AG10803 (cell line): ENCODE data around the gene ADNP2.

Experiments used
- DNase-seq: peaks from one replicate; pipeline ENCODE4 v3.0.0; 2010; ENCODE audit warnings: low read depth
- H3K4me3 ChIP-seq: 2 replicates; pipeline ENCODE4 v1.5.1; 2011; ENCODE audit warnings: mild to moderate bottlenecking, low read length, control low read depth
- TF ChIP-seq, protein P1 (sequence below): conservative IDR thresholded peaks from 2 replicates; pipeline ENCODE4 v1.5.1; 2011; ENCODE audit warnings: mild to moderate bottlenecking, low read length, control low read depth, inconsistent platforms

ADNP2 gene

DNA sequence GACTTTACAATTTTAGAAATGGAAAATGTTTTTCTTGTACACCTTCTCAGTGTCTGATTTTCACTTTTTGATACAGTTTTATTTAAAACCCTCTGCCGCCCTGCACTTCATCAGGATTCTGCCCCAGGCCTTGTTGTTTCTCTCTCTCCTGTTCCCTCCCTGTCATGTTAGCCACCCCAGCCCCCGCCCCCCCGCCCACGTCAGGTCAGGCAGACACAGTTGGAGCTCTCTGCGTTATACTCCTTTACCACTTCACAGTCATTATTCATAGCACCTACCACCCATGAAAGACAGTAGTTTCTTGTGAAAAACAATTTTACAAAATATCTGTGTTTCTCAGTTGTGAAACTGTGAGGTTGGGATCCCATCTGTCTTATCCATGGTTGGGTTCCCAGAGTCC lies 21.5 kb downstream of the ADNP2 start:
- TF ChIP-seq, protein P1, sequence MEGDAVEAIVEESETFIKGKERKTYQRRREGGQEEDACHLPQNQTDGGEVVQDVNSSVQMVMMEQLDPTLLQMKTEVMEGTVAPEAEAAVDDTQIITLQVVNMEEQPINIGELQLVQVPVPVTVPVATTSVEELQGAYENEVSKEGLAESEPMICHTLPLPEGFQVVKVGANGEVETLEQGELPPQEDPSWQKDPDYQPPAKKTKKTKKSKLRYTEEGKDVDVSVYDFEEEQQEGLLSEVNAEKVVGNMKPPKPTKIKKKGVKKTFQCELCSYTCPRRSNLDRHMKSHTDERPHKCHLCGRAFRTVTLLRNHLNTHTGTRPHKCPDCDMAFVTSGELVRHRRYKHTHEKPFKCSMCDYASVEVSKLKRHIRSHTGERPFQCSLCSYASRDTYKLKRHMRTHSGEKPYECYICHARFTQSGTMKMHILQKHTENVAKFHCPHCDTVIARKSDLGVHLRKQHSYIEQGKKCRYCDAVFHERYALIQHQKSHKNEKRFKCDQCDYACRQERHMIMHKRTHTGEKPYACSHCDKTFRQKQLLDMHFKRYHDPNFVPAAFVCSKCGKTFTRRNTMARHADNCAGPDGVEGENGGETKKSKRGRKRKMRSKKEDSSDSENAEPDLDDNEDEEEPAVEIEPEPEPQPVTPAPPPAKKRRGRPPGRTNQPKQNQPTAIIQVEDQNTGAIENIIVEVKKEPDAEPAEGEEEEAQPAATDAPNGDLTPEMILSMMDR: no peak
- H3K4me3 ChIP-seq: no peak overlapping the region
- no peak for DNase-seq

DNA sequence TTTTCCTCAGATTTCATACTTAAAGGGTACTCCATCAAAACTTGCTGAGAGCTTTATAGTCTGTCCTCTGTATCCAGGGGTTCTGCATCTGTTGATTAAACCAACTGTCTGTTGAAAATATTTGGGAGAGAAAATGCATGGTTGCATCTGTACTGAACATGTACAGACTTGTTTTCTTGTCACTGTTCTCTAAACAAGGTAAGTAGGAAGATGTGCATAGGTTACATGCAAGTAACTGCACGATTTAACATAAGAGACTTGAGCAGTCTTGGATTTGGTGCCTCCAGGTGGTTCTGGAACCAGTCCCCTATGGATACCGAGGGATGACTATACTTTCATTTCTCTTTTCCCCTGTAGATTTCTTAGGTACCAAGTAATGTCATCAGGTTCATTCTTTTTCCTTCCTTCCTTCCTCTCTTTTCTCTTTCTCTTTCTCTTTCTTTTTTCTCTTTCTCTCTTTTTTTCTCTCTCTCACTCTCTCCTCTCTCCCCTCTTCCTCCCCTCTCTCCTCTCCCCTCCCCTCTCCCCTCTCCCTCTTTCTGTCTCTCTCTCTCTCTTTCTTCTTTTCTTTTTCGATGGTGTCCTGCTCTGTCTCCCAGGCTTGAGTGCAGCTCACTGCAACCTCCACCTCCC lies 23.2 kb downstream of the ADNP2 start:
- no peak overlapping the region for H3K4me3 ChIP-seq
- no peak for DNase-seq
- TF ChIP-seq, protein P1: no peak

DNA sequence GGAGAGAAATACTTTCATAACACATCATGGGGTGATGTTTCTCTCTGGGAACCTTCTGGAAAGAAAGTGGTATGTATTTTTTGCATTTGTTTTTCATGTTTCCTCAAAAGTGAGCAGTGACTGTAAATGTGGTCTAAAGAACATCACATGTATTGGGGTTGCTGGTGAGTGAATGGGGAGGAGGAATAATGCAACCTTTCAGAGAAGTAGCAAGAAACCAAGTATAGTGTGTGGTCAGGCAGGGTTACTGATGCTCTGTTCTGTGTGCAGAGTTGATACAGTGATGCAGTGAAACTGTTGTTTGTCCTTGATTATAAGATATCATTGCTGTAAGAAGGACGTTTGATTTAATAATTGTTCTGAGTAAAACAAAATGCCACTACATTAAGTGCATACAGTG lies 24.1 kb downstream of the ADNP2 start:
- DNase-seq: no peak

DNA sequence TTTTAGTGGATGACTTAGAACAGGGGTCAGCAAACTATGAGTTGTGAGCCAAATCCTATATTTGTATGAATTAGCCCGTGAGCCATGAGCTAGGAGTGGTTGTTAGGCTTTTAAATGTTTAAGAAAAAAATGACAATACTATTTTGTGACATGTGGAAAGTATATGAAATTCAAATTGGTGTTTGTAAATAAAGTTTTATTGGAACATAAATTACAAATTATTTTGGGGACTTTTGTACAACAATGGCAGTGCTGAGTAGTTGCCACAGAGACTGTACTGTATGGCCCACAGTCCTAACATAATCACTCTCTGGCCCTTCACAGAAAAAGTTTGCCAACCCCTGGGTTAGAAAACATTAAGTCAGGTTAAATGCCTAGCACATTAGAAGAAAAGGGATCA lies 26.1 kb downstream of the ADNP2 start:
- TF ChIP-seq, protein P1: no peak
- H3K4me3 ChIP-seq: no peak overlapping the region

More for the DNA sequence above, 24.1 kb downstream of the ADNP2 start:
- TF ChIP-seq, protein P1: no peak
- H3K4me3 ChIP-seq: no peak overlapping the region

GRCh38 chr18:80136679-80137078 lies 27.6 kb downstream of the ADNP2 start:
- TF ChIP-seq, protein P1: no peak
- no peak for DNase-seq
- no peak overlapping the region for H3K4me3 ChIP-seq

More for the DNA sequence above, 26.1 kb downstream of the ADNP2 start:
- DNase-seq: no peak

DNA sequence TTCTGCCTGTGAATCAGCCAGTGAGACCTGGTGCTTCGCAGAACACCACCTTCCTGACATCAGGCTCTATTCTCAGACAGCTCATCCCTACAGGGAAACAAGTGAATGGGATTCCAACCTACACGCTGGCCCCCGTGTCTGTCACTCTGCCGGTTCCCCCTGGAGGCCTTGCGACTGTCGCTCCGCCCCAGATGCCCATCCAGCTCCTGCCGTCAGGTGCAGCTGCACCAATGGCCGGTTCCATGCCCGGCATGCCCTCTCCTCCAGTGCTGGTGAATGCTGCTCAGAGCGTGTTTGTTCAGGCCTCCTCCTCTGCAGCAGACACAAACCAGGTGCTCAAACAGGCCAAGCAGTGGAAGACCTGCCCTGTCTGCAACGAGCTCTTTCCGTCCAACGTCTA lies 28.1 kb downstream of the ADNP2 start:
- TF ChIP-seq, protein P1: no peak
- no peak for DNase-seq
- no peak overlapping the region for H3K4me3 ChIP-seq

GRCh38 chr18:80137976-80138375 lies 28.9 kb downstream of the ADNP2 start:
- no peak for DNase-seq
- TF ChIP-seq, protein P1: no peak
- no peak overlapping the region for H3K4me3 ChIP-seq
